COR-L47 (cell line): ENCODE results near the gene FMO2.

ENCODE experiments used
- DNase-seq: peaks from one replicate; lab custom pipeline; 2025; lab: John Stamatoyannopoulos, UW

FMO2 gene

DNA sequence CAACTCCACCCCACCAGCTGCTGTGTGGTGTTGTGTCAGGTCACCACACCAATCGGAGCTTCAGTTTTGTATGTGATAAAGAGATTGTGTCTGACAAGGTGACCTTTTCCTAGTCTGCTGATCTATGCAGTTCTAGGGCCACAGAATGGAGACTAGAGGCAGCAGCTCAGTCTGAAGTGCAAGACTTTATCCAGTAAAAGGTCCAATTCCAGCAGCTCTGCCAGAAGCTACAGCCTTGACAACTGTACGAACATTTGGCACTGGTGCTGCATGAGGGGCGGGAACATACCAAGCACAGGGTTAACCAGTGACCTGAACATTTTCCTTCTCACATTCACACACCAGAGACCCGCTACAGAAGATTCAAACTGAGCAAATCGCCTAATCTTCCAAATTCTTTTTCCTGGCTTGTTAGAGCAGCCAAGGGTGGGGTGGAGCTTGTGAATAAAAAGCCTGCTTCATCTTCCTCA, 72.5 kb downstream of the FMO2 start:
- DNase-seq = no peak

DNA sequence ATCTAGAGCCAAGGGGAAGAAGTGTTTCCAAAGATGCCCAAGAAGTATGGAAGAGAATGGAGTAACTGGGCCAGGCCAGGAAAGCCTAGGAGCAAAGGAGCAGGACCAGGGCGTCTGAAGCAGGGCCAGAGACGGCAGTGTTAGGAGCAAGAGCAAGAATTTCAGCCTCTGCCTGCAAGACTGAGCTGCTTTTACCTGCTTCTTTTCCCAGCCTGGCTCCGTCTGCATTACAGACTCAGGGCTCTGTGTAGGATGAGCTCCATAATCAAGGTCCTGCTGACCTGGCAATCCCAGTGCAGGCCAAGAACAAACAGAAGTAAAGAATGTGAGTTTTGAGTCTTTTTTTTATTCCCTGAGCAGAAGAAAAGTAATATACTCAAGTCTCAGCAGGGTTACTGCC, 73.3 kb downstream of the FMO2 start:
- no peak for DNase-seq

DNA sequence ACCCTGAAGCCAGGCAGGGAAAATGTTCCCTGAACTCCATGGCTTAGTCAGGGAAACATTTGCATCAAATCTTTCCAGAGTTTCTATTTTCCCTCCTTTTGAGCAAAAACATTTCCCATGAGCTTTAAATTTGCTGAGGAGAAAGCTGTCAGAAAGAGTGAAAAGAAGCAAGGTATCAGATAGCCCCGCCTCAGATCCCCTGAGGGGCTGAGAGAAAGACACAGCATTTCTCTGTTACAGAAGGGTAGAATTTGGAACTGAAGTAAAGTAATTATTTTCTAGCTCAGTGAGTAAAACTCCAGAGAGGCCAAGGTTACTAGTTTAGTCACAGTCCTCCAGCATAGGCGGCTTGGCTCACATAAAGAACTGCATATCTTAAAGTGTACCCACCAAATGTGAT, 73.8 kb downstream of the FMO2 start:
- no peak for DNase-seq
